ENCODE measurements around the gene LRP1.

Gene LRP1

DNA sequence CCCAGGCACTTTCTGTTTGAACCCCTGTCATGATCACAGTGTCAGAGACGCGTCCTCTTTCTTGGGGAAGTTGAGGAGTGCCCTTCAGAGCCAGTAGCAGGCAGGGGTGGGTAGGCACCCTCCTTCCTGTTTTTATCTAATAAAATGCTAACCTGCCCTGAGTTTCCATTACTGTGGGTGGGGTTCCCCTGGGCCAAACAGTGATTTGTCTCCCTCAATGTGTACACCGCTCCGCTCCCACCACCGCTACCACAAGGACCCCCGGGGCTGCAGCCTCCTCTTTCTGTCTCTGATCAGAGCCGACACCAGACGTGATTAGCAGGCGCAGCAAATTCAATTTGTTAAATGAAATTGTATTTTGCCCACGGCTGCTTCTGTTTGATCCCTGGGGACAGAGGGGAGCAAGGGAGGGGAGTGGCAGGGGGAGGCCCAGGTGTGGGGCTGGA, 106.3 kb downstream of the LRP1 start:
- Histone ChIP-seq H3K4me1 (ENCODE audit: control insufficient read depth in 1 of 2, insufficient read depth in 1 of 2, low read depth in 1 of 2, low read length in 1 of 2) (peaks cover 30 to 35% of the 10 kb centered on the region in 2 experiments), H3K4me3 (ENCODE audit: low read depth in 1 of 2, low read length in 1 of 2) (no peak overlapping the region), H3K27ac (no peak overlapping the region), H3K27me3 (peaks cover 50% of the 10 kb centered on the region), H3K9me3 (no peaks in the 10 kb centered on the region), H3K36me3 (peaks cover 21% of the 10 kb centered on the region)
- TF ChIP-seq, protein P1, sequence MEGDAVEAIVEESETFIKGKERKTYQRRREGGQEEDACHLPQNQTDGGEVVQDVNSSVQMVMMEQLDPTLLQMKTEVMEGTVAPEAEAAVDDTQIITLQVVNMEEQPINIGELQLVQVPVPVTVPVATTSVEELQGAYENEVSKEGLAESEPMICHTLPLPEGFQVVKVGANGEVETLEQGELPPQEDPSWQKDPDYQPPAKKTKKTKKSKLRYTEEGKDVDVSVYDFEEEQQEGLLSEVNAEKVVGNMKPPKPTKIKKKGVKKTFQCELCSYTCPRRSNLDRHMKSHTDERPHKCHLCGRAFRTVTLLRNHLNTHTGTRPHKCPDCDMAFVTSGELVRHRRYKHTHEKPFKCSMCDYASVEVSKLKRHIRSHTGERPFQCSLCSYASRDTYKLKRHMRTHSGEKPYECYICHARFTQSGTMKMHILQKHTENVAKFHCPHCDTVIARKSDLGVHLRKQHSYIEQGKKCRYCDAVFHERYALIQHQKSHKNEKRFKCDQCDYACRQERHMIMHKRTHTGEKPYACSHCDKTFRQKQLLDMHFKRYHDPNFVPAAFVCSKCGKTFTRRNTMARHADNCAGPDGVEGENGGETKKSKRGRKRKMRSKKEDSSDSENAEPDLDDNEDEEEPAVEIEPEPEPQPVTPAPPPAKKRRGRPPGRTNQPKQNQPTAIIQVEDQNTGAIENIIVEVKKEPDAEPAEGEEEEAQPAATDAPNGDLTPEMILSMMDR (IDR thresholded peaks at IDR 0.05): no peak

DNA sequence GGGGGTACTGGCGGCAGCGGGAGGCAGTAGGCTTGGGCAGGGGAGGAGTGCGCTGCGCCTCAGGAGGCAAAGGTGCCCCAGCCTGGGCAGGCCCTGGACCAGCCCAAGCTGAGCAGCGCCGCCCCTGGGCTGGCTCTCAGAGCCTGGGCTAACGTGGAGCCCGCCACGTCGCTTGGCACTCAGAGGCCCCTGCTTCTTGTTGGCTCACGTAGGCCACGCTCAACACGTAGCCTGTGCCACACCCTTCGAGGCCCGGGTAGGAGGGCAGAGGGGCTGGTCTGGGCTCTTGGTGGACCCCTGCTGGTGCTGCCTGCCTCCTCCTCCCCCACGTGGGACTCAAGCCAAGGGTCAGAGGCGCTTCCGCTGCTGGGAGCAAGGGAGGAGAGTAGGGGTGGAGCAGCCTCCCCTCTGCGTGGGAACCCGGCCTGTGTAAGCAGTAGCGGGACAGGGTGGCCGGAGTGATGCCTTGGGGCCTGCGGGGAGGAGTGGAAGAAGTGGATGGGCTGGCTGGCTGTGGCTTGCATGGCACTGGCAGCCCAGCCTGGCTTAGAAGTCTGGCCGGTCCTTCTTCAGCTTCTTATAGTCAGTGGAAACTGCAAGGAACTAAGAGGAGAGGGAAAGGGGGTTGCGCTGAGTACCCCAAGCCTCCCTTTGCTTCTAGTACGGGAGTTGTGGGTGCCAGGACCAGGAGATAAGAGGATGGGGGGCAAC, 106.9 kb downstream of the LRP1 start:
- Histone ChIP-seq H3K36me3 (peaks cover 21% of the 10 kb centered on the region), H3K4me3 (ENCODE audit: low read depth in 1 of 2, low read length in 1 of 2) (no peak overlapping the region), H3K27me3 (peaks cover 55% of the 10 kb centered on the region), H3K4me1 (ENCODE audit: control insufficient read depth in 1 of 2, insufficient read depth in 1 of 2, low read depth in 1 of 2, low read length in 1 of 2) (peaks cover 30 to 35% of the 10 kb centered on the region in 2 experiments), H3K9me3 (no peaks in the 10 kb centered on the region), H3K27ac (no peak overlapping the region)
- TF ChIP-seq, protein P1 (IDR thresholded peaks at IDR 0.05): no peak

DNA sequence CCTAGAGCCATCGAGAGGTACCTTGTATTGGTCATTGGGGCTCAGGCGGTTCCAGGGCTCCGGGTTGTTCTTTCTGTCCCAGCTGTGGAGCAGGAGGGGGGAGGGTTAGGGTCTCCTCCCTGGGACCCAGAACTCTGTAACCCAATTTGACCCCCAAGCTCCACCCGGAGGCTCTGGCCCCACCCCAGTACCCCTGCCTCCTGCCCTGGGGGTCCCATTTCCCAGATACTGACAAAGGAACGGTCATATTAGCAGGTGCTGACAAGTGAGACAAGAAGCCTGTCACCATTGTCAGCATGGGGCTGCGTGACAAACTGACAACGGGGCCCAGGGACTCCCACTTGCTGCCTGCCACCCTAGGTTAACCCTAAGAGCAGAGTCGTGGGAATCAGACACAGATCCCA, 107.4 kb downstream of the LRP1 start:
- TF ChIP-seq, protein P1 (IDR thresholded peaks at IDR 0.05): no peak
- Histone ChIP-seq H3K4me1 (ENCODE audit: control insufficient read depth in 1 of 2, insufficient read depth in 1 of 2, low read depth in 1 of 2, low read length in 1 of 2) (peaks cover 30 to 35% of the 10 kb centered on the region in 2 experiments), H3K27me3 (peaks cover 61% of the 10 kb centered on the region), H3K9me3 (no peaks in the 10 kb centered on the region), H3K27ac (no peak overlapping the region), H3K4me3 (ENCODE audit: low read depth in 1 of 2, low read length in 1 of 2) (no peak overlapping the region), H3K36me3 (peaks cover 21% of the 10 kb centered on the region)

DNA sequence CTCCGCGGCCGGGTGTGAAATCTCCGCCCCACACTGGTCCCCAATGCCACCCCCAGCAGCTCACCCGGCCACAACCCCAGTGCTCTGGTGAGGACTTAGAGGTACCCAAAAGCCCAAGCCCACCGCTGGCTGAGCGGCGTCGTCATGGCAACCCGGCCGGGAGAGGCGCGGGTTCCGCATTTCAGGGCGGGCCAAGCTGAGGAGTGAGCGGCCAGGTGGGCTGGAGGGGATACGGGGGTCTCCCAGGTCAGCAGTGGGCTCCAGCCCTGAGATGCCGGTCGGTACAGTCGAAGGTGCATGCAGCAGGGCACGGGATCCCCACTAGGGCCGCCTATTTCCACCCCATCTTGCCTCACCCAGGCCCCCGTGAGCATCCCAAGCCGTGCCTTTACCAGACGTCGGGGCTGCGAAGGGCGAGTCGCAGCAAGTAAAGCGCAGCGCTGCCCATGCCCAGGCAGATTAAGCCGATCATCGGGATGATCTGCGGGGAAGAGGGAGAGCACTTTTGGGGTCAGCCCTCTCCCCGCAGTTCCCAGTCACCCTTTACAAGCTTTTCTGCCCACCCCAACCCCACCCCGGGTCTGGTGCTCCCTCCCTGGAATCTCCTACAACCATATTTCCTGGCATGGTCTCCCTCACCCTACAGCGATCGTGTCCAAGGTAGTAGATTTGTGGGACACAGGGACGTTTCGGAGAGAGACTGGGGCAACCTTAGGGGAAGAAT, 108.1 kb downstream of the LRP1 start:
- Histone ChIP-seq H3K36me3 (peaks cover 21% of the 10 kb centered on the region), H3K27me3 (peaks cover 67% of the 10 kb centered on the region), H3K4me3 (ENCODE audit: low read depth in 1 of 2, low read length in 1 of 2) (no peak overlapping the region), H3K4me1 (ENCODE audit: control insufficient read depth in 1 of 2, insufficient read depth in 1 of 2, low read depth in 1 of 2, low read length in 1 of 2) (peaks cover 34 to 42% of the 10 kb centered on the region in 2 experiments), H3K27ac (no peak overlapping the region), H3K9me3 (no peaks in the 10 kb centered on the region)
- TF ChIP-seq, protein P1 (IDR thresholded peaks at IDR 0.05): no peak

DNA sequence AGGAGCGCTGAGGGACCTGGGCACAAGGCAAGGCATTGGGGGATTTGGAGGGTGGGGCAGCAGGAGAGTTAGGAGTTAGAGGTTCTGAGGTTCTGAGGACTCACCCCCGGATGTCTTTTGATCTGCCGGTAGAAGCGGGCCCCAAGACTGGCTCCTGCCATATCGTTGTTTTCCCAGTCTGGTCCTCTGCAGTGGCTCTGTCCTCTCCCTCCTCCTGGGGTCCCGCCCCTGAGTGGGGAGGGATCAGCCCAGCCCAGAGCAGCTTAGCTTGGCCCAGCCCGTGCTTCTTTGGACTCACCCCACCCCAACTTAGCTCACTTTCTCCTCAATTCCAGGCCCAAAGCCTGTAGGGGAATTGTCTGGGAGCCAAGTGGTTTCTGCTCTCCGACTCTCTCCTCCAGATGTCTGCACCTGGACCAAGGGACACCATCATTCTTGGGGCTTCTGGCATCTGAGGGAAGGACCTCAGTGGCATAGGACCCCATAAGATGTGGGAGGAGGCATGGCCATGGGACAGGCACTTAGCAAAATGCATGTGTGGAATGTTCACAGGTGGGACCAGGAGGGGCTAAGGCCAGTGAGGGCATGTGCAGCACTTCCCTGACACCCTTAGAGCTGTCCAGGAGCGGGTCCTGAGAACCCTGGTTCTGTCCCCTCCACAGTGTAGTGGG, 108.8 kb downstream of the LRP1 start:
- Histone ChIP-seq H3K4me1 (ENCODE audit: control insufficient read depth in 1 of 2, insufficient read depth in 1 of 2, low read depth in 1 of 2, low read length in 1 of 2) (peaks cover 35 to 49% of the 10 kb centered on the region in 2 experiments), H3K36me3 (peaks cover 21% of the 10 kb centered on the region), H3K4me3 (ENCODE audit: low read depth in 1 of 2, low read length in 1 of 2) (no peak overlapping the region), H3K27ac (no peak overlapping the region), H3K27me3 (peaks cover 74% of the 10 kb centered on the region), H3K9me3 (no peaks in the 10 kb centered on the region)
- TF ChIP-seq, protein P1 (IDR thresholded peaks at IDR 0.05): no peak
